ENCODE results near the gene HSD17B3. TPM values are rescaled to one million over a fixed set of nuclear protein-coding genes. Genes with fewer than 3 reads are reported as not detected.
"Not testable (repeated sequence)": the region's sequence is repeated elsewhere in the genome, so short reads cannot be mapped to it uniquely, and the experiment has no call there.

The HSD17B3 gene
- total RNA-seq, 1 donor from 2014 or later, result 0.78 TPM

GRCh38 chr9:96318921-96319565 lies 17.1 kb upstream of the HSD17B3 start:
- intact Hi-C loops (cut with DNase I), result loop anchor here (5.0 kb wide), 1 partner anchor 102 kb away; no protein-coding TSS in a partner anchor
- ATAC-seq, result no peak
- no peak for DNase-seq (ENCODE audit: missing footprints)

DNA sequence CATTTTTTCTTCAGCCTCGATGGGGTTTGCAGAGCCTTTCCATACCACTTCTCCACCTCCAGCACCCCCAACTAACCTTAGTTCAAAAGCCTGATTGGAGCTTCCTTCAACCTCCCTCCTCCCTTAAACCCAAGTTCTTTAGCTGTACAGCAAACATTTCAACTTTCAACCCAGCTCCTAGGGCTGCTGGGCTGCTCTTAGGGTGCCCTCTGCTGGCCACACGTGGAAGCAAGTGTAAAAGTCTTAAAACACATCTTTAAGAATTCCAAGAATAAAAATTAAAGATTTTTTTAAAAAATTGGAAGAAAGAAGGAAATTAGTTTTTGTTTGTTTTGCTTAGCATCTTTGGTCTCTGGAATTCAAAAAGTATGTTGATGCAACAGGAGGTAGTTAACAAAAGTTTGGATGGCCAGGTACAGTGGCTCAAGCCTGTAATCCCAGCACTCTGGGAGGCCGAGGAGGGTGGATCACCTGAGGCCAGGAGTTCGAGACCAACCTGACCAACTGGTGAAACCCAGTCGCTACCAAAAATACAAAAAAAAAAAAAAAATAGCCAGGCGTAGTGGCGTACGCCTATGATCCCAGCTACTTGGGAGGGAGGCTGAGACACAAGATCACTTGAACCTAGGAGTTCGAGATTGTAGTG lies 15.5 kb upstream of the HSD17B3 start:
- DNase-seq (ENCODE audit: missing footprints), result peak; percentile 72
- intact Hi-C loops (cut with DNase I), result loop anchor here (1.0 to 5.0 kb wide), 2 partner anchors 85 to 100 kb away; no protein-coding TSS in a partner anchor
- ATAC-seq, result peak; percentile 67

DNA sequence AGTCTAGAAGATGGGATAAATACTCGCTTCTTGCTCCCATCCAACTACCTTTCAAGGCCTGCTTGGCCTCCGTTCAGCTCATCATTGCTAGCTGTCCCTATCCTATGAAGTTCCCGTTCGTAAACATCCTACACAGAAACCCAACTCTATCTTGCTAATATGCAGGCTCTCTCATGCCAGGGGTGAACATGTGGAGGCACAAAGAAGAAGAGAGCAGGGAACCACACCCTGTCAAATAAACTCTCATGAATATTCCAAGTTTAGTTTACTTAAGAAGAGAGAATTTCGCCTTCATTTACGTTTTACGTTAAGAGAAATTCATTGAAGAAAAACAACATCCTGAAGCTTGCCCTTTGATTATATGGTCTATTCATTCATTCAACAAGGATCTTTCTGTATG lies 7.9 kb upstream of the HSD17B3 start:
- no peak for ATAC-seq
- DNase-seq (ENCODE audit: missing footprints), result no peak
- intact Hi-C loops (cut with DNase I), result no loop called here

DNA sequence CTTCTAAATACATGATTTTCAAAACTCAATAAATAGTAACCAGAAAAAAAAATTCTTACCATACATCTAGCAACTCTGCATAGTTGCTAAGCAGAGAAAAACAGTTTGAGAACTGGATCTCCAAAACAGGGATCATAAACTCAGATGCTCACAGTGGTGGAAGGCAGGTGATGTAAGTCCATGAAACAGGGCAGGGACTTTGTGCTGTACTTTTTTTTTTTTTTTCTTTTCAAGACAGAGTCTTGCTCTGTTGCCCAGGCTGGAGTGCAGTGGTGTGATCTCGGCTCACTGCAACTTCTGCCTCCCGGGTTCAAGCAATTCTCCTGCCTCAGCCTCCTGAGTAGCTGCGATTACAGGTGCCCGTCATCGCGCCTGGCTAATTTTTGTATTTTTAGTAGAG lies 5.0 kb upstream of the HSD17B3 start:
- DNase-seq (ENCODE audit: missing footprints); intact Hi-C loops (cut with DNase I); ATAC-seq: not testable (repeated sequence)

DNA sequence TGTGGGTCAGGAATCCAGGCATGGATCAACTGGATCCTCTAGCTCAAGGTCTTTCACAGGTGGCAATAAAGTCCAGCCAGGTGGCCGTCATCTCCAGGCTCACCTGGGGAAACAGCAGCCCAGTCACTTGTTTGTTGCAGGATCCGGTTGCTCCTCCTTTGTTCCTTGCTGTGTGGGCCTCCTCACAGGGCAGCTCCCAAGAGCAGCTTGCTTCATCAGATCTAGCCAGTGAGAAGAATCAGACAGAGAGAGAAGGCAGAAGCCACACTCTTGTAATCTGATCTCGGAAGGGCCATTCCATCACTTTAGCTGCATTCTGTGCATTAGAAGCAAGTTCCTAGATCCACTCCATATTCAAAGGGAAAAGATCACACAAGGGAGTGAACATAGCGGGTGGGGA lies 3.2 kb upstream of the HSD17B3 start:
- intact Hi-C loops (cut with DNase I), result no loop called here
- ATAC-seq, result no peak
- DNase-seq (ENCODE audit: missing footprints), result no peak

GRCh38 chr9:96304230-96304629 lies 2.3 kb upstream of the HSD17B3 start:
- ATAC-seq (no peak), DNase-seq (ENCODE audit: missing footprints) (no peak)

DNA sequence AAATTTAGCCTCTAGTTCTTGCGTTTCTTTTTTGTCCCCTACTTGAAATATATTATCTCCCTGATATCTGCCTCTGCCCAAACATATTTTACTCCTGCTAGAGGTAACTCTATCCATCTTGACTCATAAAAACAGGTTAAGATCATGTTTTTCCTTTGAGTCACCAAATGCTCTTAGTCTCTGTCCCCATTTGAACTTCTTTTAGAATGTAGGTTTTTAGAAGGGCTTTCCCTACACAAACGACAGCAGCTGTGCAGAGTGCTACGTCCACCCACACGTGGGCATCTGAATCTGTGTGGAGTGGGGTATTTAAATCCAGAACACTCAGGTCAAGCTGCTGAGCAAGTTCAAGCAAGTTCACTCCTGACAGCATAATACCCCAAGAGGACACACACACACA lies 2.2 kb downstream of the HSD17B3 start:
- ATAC-seq, result no peak
- no peak for DNase-seq (ENCODE audit: missing footprints)
- intact Hi-C loops (cut with DNase I), result no loop called here

More at GRCh38 chr9:96304230-96304629, 2.3 kb upstream of the HSD17B3 start:
- intact Hi-C loops (cut with DNase I), result no loop called here

DNA sequence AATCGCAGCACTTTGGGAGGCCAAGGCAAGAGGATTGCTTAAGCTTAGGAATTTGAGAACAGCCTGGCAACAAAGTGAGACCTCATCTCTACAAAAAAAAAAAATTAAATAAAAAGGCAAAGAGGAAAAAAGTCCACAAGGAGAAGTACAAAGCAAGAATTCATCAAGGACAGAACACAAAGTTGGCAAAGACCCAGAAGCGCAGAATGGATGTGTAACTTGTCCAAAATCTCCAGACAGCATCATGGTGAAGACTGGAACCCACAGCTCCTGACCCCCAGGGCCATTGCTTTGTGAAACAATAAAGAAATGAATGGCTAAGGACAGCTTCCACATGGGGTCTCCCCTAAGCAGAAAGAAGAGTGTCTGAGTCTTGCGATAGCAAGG lies 7.8 kb downstream of the HSD17B3 start:
- ATAC-seq (no peak), DNase-seq (ENCODE audit: missing footprints) (no peak)
- intact Hi-C loops (cut with DNase I), result no loop called here

DNA sequence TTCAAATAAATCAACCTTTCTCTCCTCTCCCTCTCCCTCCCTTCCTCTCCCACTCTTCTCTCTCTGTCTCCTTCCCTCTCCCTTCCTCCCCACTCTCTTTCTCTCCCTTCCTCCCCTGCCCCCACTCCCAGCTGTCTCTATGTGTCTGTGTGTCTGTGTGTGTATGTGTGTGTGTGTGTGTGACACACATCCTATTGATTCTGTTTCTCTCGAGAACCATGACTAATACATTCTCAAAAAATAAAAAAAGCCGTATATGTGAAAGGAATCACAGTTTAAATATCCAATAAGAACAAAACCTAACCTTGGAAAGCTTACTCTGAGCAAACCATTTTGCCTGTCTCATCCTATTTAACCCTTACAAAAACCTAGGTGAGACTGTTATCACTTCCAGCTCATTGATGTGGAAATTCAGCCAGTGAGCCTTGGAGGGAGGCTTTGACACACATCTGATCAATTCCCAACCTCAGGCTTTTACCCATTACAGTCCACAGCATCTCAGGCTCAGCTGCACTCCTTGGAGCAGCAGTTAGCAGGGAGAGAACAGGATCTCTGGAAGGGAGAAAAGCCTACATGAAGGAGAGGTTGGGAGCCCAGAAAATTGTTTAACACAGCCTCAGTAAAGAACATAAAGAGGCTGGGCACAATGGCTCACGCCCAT lies 8.3 kb downstream of the HSD17B3 start:
- DNase-seq (ENCODE audit: missing footprints) (no peak), ATAC-seq (no peak)
- intact Hi-C loops (cut with DNase I), result no loop called here

DNA sequence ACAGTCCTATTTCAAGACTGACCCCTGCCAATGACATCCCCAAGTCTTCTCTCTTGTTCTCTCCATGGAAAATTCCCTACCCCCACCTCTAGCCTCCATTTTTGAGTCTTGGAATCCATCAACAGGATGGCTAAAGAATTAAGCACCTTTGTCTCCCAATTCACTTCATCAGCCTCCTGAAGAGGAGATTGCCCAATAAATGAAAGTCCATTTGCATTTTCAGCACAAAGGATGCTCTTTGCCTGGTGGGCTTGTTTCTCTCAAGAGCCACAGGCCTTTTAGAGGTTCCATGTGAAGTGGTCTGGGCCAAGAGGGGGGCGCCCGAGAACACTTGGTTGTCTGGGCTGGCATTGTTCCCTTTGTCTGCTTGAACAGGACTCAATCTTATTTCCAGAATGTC lies 12.6 kb downstream of the HSD17B3 start:
- DNase-seq (ENCODE audit: missing footprints) (no peak), ATAC-seq (no peak)
- intact Hi-C loops (cut with DNase I), result no loop called here

DNA sequence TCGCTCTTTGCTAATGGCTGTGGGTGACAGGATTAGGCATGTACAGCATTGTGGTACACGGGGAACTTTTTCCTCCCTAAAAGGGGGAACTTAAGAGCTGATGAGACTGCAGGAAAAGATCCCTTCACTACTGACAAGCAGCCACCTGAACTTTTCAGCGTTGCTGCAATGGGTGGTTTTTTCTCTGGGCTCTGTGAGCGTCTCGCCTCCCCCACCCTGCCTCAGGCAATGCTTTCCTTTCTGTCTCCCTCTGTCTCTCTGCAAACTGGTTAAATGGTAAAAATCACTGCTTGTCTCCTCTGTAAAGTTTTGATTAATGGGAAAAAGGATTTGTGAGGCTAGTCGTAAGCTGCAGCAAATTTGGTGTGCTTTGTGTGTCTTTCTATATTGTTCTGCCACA lies 20.3 kb downstream of the HSD17B3 start:
- ATAC-seq, result no peak
- intact Hi-C loops (cut with DNase I), result no loop called here
- no peak for DNase-seq (ENCODE audit: missing footprints)

- intact Hi-C loops (cut with DNase I), result no loop called here
- no peak for ATAC-seq
- DNase-seq (ENCODE audit: missing footprints), result no peak
Observed at GRCh38 chr9:96279932-96280331, 22.0 kb downstream of the HSD17B3 start.

GRCh38 chr9:96274939-96275338 lies 27.0 kb downstream of the HSD17B3 start:
- no peak for DNase-seq (ENCODE audit: missing footprints)

DNA sequence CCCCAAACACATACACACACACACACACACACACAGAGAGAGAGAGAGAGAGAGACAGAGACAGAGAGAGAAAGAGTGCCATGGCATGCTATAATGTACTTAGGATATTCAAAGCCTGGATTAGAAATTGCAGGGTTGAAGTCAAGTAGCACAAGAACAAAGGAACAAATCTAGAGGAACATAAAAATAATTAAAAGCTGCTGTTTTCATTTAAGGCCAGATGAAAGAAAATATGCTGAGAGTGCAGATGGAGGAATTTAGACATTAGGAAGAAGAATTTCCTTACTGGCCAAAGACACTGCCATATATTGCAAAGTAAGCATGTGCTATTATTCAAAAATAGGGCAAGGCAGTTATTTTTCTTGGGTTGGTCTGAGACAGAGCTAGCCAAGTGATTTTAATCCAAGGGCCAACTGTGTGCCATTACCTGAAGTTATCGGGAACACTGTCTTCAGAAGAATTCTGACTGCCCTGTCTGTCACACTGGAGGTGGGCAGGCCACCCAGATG lies 31.7 kb downstream of the HSD17B3 start:
- ATAC-seq, result no peak
- intact Hi-C loops (cut with DNase I), result no loop called here

More at GRCh38 chr9:96274939-96275338, 27.0 kb downstream of the HSD17B3 start:
- no peak for ATAC-seq
- intact Hi-C loops (cut with DNase I), result no loop called here

DNA sequence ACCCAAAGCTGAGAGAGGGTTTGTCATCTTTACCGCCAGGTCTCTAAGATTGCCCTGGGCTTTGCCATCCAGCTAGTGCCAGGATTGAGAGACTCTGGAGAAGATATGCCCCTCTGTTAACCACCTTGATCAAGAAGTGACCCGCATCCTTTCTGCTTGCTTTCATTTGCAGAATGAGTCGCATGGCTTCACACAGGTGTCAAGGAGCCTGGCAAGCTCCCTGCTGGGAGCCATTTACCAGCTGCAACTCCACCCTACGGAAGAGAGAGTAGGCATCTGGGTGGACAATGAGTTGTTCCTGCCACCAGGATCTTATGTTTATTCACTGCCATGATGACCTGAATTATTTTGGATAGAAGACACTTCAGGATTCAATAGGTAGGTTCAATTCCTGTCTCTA lies 43.0 kb downstream of the HSD17B3 start:
- no peak for DNase-seq (ENCODE audit: missing footprints)
- no peak for ATAC-seq
- intact Hi-C loops (cut with DNase I), result no loop called here

More for the DNA sequence above, 31.7 kb downstream of the HSD17B3 start:
- DNase-seq (ENCODE audit: missing footprints), result no peak

DNA sequence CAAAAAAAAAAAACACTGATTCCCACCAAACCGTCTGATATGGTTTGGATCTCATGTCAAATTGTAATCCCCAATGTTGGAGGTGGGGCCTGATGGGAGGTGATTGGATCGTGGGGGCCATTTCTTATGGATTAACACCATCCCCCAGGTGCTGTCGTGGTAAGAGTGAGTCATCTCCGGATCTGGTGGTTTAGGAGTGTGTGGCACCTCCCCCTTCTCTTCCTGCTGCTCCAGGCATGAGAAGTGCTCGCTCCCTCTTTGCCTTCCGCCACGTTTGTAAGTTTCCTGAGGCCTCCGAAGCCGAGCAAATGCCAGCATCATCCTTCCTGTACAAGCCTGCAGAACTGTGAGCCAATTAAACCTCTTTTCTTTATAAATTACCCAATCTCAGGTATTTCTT lies 45.2 kb downstream of the HSD17B3 start:
- DNase-seq (ENCODE audit: missing footprints), result no peak
- no peak for ATAC-seq
- intact Hi-C loops (cut with DNase I), result no loop called here

DNA sequence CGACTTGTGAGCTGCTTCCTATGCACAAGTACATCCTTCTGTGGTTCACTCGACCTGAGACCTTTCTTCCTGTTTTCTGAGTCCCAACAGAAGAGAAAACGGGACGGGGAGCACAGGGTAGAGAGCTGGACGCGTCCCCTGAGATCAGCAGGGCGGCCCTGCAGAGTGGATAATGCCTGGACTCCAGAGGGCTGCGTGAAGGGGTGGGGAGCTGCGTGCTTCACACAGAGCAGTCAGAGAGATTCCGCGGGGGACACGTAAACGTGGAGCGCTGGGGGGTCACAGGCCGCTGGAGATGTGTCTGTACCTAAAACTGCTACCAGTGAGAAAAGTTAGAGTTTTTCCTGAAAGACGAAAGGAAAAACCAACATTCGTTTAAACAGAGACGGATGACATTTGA lies 46.3 kb downstream of the HSD17B3 start:
- ATAC-seq, result no peak
- no peak for DNase-seq (ENCODE audit: missing footprints)
- intact Hi-C loops (cut with DNase I), result no loop called here

- intact Hi-C loops (cut with DNase I), result no loop called here
Observed at GRCh38 chr9:96253059-96253696, 48.8 kb downstream of the HSD17B3 start.

DNA sequence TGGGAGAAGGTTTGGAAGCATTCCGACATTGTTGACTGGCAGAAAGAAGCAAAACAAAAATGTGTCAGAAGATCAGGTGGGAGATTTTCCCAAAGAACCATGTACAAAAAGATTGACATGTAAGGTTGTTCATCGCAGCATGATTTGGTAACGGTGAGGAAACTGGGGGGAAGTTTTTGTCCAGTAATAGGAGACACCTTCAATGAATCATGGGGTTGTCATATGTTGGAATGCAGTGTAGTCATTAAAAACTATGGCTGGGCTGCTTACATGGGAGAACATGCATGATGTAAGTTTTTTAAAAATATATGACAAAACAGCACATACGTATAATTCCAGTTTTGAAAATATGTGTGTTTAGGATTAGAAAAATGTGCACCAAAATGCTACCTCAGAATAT lies 50.5 kb downstream of the HSD17B3 start:
- no peak for DNase-seq (ENCODE audit: missing footprints)
- no peak for ATAC-seq
- intact Hi-C loops (cut with DNase I), result no loop called here

More at GRCh38 chr9:96253059-96253696, 48.8 kb downstream of the HSD17B3 start:
- ATAC-seq, result no peak
- DNase-seq (ENCODE audit: missing footprints), result no peak
